NCI-H1694 treated with DMSO at 0.1 percent for 48 hours (cell line): ENCODE measurements around the gene LRP4.

Source experiments
- DNase-seq: peaks from one replicate; lab custom pipeline; 2025; lab: John Stamatoyannopoulos, UW

The LRP4 gene

DNA sequence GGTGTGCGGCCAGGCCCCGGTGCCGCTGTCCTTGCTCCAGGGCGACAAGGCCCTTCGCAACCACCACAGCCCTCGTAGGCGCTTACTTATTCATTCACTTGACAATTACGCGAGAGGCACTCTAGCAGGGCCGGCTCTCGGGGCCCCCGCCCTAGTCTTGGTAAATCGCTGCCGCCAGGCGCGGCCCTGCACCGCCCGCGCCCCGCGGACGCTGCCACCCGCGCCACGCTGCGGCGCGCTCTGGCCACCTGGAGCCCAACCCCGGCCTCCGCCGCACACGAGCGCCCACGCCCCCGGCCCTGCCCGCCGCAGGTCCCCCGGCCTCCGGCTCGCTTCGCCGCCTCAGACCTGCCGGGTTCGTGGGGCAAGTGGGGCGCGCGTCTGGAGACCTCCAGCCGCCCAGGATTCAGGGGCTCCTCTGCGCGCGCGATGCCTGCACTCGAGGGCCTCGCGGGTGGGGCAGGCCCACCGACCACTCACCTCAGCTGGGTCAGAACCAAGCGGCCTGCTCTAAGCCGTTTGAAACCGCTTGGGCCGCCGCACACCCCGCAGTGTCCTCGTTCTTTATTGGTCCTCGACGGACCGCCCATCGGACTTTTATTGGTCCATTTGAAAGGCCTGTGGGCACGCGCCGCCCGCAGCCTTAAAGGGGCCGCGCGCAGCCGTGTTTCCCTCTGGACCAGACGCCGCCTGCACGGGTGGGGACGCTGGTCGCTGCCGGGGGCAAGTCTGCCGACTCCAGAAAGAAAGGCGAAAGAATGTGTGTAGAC is 72.4 kb downstream of the LRP4 start, which contains the start of gene CKAP5:
CKAP5 (minus strand) TSS at position 541 of the 770 bp plus-strand sequence. CDS start 25,049 bp downstream, outside the sequence.
- DNase-seq: peak; percentile 60

DNA sequence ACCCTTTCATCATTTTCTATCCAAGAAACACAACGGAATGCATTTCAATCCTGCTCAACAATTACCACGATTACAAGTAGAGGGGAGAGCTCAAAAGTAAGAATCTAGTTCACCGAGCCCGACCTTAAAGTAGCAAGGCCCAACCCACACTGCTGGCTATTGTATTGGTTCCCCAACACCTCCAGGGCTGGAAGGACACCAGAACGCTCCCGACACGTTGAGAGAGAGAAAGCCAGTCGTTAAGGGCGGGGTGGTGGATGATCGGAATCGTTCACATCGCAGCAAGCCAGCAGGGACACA is 73.0 kb downstream of the LRP4 start:
- no peak for DNase-seq

DNA sequence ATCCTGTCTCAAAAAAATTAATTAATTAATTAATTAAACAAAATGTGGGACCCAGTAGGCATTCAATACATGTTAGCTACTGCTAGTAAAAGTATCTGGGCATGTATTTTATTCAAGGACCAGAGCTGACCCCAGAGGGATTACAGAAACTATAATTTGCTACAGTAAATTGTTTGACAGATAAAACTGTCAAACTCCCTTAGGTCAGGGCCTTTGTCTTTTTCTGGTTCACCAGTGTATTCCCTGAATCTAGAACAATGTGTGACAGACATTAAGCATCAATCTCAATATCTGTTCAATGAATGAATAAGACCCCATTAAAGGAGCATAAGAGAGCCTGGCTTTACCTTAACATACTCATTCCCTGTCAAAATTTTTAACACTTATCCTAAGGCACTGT is 78.2 kb downstream of the LRP4 start:
- no peak for DNase-seq

DNA sequence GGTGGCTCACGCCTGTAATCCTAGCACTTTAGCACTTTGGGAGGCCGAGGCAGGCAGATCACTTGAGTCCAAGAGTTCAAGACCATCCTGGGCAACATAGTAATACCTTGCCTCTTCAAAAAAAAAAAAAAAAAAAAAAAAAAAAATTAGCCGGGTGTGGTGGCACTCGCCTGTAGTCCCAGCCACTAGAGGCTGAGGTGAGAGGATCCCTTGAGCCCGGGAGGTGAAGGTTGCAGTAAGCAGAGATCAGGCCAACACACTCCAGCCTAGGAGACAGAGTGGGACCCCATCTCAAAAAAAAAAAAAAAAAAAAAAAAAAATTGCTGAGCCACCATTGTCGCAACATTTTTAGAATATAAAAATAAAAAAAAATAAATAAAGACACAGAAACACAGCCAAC is 79.8 kb downstream of the LRP4 start:
- no peak for DNase-seq

DNA sequence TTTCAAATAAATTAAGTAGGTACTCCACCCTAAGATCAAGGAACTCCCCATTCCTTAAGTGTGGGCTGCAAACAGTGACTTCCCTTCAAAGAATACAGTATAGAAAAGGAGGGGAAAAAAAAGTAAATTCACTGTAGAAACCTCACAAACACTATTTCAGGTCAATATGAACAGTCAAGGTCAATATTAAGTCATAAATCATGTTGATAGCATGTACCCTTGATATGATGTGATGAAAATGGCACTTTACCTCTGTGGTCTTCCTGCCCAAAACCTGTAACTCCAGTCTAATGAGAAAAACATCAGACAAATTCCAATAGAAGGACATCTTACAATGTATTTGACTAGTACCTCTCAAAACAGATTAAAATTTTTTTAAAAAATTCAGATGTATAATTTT is 80.5 kb downstream of the LRP4 start:
- no peak for DNase-seq

DNA sequence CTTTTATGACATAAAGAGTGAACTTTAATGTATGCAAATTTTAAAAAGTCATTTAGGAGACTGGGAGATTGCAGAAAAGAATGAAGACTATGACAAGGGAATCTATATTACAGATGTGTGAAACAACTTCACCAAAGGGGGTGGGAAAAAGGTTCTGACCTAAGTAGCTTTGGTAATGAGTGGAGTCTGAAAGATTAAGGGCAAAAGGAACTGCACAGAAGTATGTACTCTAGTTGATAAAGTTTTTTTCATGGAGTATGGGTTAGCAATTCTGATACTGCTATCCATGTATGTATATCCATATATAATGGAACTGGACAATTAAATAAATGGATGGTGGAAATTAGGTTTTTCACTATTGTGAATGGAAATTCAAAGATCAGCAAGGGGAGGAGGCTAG is 81.5 kb downstream of the LRP4 start:
- no peak for DNase-seq

DNA sequence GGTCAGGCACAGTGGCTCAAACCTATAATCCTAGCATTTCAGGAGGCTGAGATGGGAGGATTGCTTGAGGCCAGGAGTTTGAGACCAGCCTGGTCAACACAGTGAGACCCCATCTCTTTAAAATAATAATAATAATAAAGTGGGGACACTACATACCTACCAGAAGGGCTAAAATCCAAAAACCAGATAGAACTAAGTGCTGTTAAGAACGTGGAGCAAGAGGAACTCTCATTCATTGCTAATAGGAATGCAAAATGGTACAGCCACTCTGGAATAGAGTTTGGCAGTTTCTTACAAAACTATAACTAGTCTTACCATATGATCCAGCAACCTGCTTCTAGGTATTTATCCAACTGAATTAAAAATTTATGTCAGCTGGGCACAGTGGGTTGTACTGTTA is 81.9 kb downstream of the LRP4 start:
- no peak for DNase-seq

DNA sequence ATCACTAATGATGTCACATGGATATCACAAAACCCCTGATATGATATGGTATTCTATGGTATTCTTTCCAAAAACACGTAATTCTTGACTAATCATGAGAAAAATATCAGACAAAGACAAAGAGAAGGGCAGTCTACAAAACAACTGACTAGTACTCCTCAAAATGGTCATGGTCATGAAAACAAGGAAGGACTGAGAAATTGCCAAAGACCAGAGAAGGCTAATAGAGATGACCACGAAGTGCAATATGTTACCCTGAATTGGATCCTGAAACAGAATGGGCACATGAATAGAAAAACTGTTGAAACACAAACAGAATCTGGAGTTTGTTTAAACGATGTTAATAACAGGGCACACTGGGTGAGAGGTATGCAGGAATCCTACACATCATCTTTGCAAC is 82.5 kb downstream of the LRP4 start:
- no peak for DNase-seq

DNA sequence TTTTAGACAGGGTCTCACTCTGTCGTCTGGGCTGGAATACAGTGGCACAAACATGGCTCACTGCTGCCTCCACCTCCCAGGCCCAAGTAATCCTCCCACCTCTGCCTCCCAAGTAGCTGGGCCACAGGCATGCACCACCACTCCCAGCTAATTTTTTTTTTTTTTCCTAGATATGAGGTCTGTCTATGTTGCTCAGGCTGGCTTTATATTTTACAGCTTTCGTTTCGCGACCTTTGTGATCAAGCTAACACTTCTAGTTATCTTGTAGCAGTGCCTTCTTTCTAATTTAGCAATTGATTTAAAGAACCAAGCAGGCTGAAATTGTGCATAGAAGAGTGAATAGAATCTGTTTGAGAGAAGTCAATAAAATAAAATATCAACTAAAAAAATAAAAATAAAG is 83.5 kb downstream of the LRP4 start:
- no peak for DNase-seq

DNA sequence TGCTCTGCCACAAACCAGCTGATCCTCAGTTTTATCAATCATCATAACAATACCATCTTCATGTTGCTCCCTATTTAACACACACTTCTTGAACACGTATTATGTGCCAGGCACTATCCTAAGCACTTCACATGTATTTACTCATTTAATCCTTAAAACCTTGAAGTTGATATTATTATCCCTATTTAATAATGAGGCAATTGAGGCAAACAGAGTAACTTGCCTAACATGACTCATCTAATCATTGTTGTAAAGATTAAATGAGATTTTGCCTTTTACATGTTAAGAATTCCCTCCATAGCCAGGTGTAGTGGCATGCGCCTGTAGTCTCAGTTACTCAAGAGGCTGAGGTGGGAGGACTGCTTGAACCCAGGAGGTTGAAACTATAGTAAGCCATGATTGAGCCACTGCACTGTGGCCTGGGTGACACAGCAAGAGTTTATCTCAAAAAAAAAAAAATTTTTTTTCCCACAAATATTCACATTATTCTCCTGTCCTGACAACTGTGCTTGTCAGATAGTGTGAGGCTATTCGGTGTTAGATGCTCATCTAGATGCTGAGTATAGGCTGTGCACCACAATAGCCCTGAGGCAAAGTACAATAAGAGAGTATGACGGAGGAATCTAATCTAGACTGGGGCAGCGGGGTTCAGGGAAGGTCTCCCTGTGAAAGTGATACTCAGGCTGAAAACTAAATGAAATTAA is 85.7 kb downstream of the LRP4 start:
- no peak for DNase-seq

DNA sequence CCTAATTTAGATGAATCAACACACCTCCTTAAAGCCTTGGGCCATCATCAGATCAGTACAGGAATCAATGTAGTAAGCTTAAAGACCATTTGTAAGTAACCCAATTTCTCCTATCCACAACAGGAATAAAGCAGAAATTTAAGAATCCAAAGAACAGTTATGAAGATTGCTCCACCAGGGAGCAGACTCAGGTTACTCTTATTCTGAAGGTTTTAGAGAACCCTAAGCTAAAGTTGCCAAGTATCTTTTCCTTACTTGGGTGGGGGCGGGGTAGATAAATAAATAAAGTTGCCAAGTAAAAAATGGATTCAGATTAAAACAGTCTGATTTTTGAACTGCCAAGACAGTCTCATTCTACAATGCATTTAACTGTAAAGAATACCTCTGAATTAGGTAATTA is 90.4 kb downstream of the LRP4 start:
- DNase-seq: no peak

DNA sequence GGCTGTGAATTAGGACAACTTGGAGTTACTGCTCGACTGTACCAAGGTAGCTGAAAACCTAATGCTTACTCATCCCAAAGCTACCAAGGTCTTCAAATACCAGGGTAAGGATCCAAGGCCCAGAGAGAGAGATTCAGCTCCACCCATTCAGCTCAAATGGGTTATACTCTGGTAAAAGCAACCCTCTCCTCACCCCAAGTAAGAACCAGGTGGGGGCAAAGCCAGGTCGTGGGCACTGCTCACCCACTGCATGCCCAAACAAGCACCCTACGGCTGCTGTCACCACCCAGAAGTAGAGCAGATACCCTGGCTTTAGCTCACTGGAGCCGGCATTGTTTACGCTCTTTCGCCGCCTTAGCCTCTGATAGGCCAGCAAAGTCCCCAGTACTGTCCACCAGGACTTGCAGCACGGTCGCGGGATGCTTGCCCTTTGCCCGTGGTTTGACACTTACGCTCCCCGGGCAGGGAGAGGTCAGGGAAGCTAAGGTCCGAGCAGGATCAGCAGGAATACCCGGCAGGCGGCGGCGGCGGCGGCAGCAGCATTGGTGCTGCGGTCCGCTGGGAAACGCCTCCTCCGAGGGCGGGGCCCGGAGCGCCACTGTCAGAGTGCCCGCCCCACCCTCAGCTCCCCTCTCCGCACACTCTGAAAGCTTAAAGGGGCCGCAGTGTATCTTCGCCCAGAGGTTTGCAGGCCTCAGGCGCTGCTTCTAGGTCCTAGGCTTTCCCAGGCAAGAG is 91.9 kb downstream of the LRP4 start:
- DNase-seq: no peak

DNA sequence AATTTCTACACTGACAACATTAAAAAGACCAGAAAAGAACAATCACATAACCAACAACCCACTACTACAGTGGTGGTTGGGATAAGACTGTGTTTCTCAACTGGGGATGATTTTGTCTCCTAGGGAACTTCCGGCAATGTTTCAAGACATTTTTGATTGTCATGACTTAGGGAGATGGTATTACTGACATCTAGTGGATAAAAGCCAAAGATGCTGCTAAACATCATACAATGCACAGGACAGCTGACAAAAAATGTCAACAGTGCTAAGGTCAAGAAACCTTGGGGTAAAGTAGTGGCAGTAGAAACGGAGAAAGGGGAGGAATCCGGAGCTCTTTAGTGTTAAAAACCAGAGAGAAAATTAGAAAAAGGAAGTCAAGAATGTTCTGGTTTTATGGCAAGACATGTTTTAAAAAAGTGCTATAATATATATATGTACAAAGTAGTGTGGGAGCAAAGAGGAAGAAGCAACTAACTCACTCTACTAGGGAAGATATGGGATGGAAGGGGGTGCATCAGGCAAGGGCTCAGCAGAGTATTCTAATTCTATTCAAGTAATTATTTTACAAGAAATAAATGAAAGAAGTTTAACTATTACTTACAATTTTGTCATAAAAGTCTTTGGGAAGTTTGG is 109.4 kb downstream of the LRP4 start:
- DNase-seq: no peak
